ENCODE results near the gene NEFH. TPM values are rescaled to one million over a fixed set of nuclear protein-coding genes. Genes with fewer than 3 reads are reported as not detected.

NEFH gene
- total RNA-seq, 8 experiments from 2014 or later: 6.0 to 18.7 (median 11.2) TPM

Other genes starting within 250 kb of the NEFH start
- 10 to 100 TPM; 32.4 to 65.1 (median 42.0) TPM for gene RHBDD3, start 212.2 kb upstream of the NEFH start, total RNA-seq
- gene EWSR1, start 211.9 kb upstream of the NEFH start, total RNA-seq: 100 to 1,000 TPM; 134 to 362 (median 188) TPM
- 10 to 100 TPM in 1 of 8 experiments, 1 to 10 TPM in 5, under 1 TPM in 2; 0.55 to 14.1 (median 4.0) TPM for gene GAS2L1, start 173.6 kb upstream of the NEFH start, total RNA-seq
- gene RASL10A, start 164.5 kb upstream of the NEFH start, total RNA-seq: 1 to 10 TPM in 1 of 8 experiments, under 1 TPM in 5, not detected in 2; 0.05 to 4.7 (median 0.34) TPM
- gene AP1B1, start 91.6 kb upstream of the NEFH start, total RNA-seq: 10 to 100 TPM; 31.3 to 60.4 (median 45.4) TPM
- gene RFPL1, start 41.6 kb upstream of the NEFH start, total RNA-seq: under 1 TPM in 4 of 8 experiments, not detected in 4; 0.05 to 0.62 (median 0.50) TPM
- gene THOC5, start 73.5 kb downstream of the NEFH start, total RNA-seq: 10 to 100 TPM; 24.1 to 85.2 (median 44.1) TPM
- gene NIPSNAP1, start 100.9 kb downstream of the NEFH start, total RNA-seq: 100 to 1,000 TPM in 4 of 8 experiments, 10 to 100 TPM in 4; 26.7 to 178 (median 115) TPM
- 10 to 100 TPM; 20.3 to 51.2 (median 34.8) TPM for gene NF2, start 123.4 kb downstream of the NEFH start, total RNA-seq
- gene CABP7, start 239.8 kb downstream of the NEFH start, total RNA-seq: 1 to 10 TPM in 4 of 8 experiments, under 1 TPM in 4; 0.13 to 3.4 (median 1.0) TPM